ENCODE measurements around the gene DHX35.

The DHX35 gene

GRCh38 chr20:38965264-38965663 is 3.1 kb downstream of the DHX35 start:
- TF ChIP-seq ZFX (IDR thresholded peaks at IDR 0.05), result no peak
- no peak for TF ChIP-seq CTCF (conservative IDR thresholded peaks at IDR 0.05)

GRCh38 chr20:38968090-38968489 is 5.9 kb downstream of the DHX35 start:
- no peak overlapping the region for H3K27ac ChIP-seq
- TF ChIP-seq CTCF (conservative IDR thresholded peaks at IDR 0.05) (no peak), ZFX (IDR thresholded peaks at IDR 0.05) (no peak)

More at GRCh38 chr20:38965264-38965663, 3.1 kb downstream of the DHX35 start:
- H3K27ac ChIP-seq, result no peak overlapping the region

- TF ChIP-seq ZFX (IDR thresholded peaks at IDR 0.05) (no peak), CTCF (conservative IDR thresholded peaks at IDR 0.05) (no peak)
- no peak overlapping the region for H3K27ac ChIP-seq
These were observed 7.6 kb downstream of the DHX35 start for GRCh38 chr20:38969708-38970107.

- no peak overlapping the region for H3K27ac ChIP-seq
- TF ChIP-seq CTCF (conservative IDR thresholded peaks at IDR 0.05) (no peak), ZFX (IDR thresholded peaks at IDR 0.05) (no peak)
These were observed 8.2 kb downstream of the DHX35 start for GRCh38 chr20:38970302-38970701.

GRCh38 chr20:38973107-38973506 is 11.0 kb downstream of the DHX35 start:
- no peak for TF ChIP-seq ZFX (IDR thresholded peaks at IDR 0.05)
- TF ChIP-seq CTCF (conservative IDR thresholded peaks at IDR 0.05), result no peak
- no peak overlapping the region for H3K27ac ChIP-seq

- no peak for TF ChIP-seq CTCF (conservative IDR thresholded peaks at IDR 0.05)
- no peak for TF ChIP-seq ZFX (IDR thresholded peaks at IDR 0.05)
- no peak overlapping the region for H3K27ac ChIP-seq
These were observed 11.5 kb downstream of the DHX35 start for GRCh38 chr20:38973645-38974044.

- no peak for TF ChIP-seq ZFX (IDR thresholded peaks at IDR 0.05)
- H3K27ac ChIP-seq, result no peak overlapping the region
These were observed 13.5 kb downstream of the DHX35 start for GRCh38 chr20:38975539-38976120.

GRCh38 chr20:38979434-38979833 is 17.3 kb downstream of the DHX35 start:
- no peak for TF ChIP-seq CTCF (conservative IDR thresholded peaks at IDR 0.05)
- no peak for TF ChIP-seq ZFX (IDR thresholded peaks at IDR 0.05)

More at GRCh38 chr20:38979434-38979833, 17.3 kb downstream of the DHX35 start:
- no peak overlapping the region for H3K27ac ChIP-seq
